ENCODE data around the gene HEATR1. TPM values are rescaled to one million over a fixed set of nuclear protein-coding genes. Genes with fewer than 3 reads are reported as not detected.
A peak's percentile ranks its signal among the peaks of the same experiment; 100 is the strongest.

Gene HEATR1
- total RNA-seq, 1 donor from 2014 or later, result 66.1 TPM

DNA sequence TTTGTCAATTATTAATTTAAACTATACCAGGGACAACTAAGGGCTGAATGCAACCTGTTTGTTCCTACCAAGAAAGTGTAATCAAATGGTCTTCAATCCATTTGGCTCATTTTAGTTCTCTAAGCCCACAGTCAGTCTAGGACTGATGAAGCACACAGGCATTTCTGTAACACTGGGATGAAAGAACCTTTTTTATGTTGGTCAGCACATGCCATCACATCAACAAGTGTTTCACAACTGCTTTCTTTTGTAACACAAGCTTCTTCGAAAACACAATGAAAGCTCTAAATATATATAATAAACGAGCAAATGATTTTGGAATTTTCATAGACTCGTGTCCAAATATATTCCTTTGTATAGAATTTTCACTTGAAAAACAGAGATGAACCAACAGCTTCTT is 28.8 kb downstream of the HEATR1 start:
- intact Hi-C loops (cut with micrococcal nuclease), result no loop called here
- Mint-ChIP-seq H3K4me1 (ENCODE audit: low read depth) (no peaks in the 10 kb centered on the region), H3K27me3 (ENCODE audit: low read depth) (no peaks in the 10 kb centered on the region), H3K4me3 (ENCODE audit: low read depth) (no peak overlapping the region), H3K36me3 (ENCODE audit: low read depth) (peaks cover 81% of the 10 kb centered on the region), H3K9me3 (no peaks in the 10 kb centered on the region), H3K27ac (no peak overlapping the region)
- DNase-seq (ENCODE audit: low spot score), result no peak

DNA sequence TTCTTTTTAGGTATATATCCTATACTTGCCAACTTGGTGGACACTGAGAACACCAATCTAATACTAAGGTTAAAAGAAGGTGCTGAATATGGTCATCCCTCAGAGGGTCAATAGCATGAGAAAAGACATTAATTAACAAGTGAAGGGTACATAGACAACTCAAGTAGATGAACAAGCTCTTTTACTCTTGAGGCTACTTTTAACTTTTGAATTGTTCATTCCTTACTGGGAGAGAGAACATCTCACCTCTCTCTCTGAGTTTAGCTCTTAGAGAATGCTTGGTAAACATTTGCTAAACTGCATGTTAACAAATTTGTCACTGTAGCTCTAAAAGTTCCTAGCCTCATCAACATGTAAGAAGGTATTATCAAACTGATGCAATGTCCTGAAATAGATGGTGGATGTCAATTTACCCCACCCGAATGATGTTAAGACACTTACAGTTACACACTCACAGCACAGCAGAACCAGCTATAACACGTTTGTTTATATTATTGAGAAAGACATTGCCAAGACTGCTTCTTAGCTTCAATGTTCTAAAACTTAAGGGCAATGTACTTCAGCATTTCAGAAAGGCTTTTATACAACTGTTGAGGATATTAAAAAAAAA is 35.9 kb downstream of the HEATR1 start:
- Mint-ChIP-seq H3K36me3 (ENCODE audit: low read depth) (peaks cover 88% of the 10 kb centered on the region), H3K27ac (no peak overlapping the region), H3K27me3 (ENCODE audit: low read depth) (no peaks in the 10 kb centered on the region), H3K9me3 (no peaks in the 10 kb centered on the region), H3K4me3 (ENCODE audit: low read depth) (no peak overlapping the region), H3K4me1 (ENCODE audit: low read depth) (no peaks in the 10 kb centered on the region)
- intact Hi-C loops (cut with micrococcal nuclease), result no loop called here
- DNase-seq (ENCODE audit: low spot score), result no peak

DNA sequence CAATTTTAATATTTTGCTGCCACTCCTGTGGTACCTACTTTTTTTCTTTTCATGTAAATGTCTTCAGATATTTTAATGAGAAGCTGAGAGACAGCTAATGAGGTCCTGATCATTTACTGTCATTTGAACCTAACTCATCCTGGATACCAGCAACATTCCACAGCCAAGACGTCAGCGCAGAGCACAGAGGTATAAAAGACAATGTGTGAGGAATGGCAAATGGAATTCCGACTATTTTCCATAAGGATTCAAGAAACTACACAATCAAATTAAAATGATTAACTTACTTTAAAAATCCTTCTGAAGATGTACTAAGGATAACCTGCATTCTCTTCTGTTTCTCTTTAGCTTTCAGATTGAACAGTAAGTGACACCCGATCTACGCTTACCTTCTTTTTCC is 38.8 kb downstream of the HEATR1 start:
- H3K27ac Mint-ChIP-seq, result no peak overlapping the region
- H3K4me1 Mint-ChIP-seq (ENCODE audit: low read depth), result no peaks in the 10 kb centered on the region
- H3K36me3 Mint-ChIP-seq (ENCODE audit: low read depth), result peaks cover 90% of the 10 kb centered on the region
- DNase-seq (ENCODE audit: low spot score), result no peak
- no peaks in the 10 kb centered on the region for H3K9me3 Mint-ChIP-seq
- no peak overlapping the region for H3K4me3 Mint-ChIP-seq (ENCODE audit: low read depth)
- intact Hi-C loops (cut with micrococcal nuclease), result no loop called here
- H3K27me3 Mint-ChIP-seq (ENCODE audit: low read depth), result no peaks in the 10 kb centered on the region

DNA sequence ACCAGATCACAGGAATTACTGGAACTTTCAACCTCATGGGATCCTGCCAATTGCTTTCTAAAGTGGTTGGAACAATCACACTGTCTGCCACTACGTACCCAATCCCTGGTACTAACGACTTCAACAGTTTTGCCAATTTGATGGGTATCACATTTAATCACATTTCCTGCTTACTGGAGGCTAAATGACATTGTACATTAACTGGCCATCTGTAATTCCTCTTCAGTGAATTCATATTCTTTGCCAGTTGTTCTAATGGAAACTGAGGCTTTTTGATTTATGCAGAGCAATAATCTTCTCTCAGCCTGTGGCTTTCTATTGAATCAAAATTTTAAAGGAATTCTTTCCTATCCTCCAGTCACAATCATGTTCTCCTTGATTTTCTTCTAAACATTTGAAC is 42.3 kb downstream of the HEATR1 start:
- no peaks in the 10 kb centered on the region for H3K4me1 Mint-ChIP-seq (ENCODE audit: low read depth)
- H3K27ac Mint-ChIP-seq, result no peak overlapping the region
- DNase-seq (ENCODE audit: low spot score), result no peak
- intact Hi-C loops (cut with micrococcal nuclease), result no loop called here
- peaks cover 80% of the 10 kb centered on the region for H3K36me3 Mint-ChIP-seq (ENCODE audit: low read depth)
- H3K9me3 Mint-ChIP-seq, result no peaks in the 10 kb centered on the region
- H3K27me3 Mint-ChIP-seq (ENCODE audit: low read depth), result no peaks in the 10 kb centered on the region
- H3K4me3 Mint-ChIP-seq (ENCODE audit: low read depth), result no peak overlapping the region

DNA sequence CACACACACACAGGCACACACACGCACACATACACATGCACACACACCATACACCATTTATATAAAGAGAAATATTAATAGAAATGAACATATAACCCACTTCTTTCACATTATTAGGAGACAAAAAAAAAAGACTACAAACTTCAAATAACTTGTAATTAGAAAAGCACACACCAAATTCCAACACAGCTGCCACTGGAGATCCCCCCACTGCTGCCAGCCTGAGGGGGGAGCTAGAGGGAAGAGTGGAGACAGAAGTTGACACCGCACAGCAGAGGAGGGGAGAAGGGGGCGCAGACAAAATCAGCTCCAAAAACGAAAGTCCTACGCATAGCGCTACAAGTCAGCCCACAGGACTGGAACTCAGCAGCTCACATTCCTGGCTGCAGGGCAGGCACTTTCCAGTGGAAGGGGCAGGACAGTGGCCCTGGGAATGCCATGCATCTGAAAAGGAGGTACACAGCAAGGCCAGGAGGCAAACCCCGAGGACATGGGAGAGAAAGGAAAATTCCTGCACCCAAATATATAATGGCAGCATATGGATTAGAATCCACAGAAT is 44.0 kb downstream of the HEATR1 start:
- no peak for DNase-seq (ENCODE audit: low spot score)
- Mint-ChIP-seq H3K27ac (no peak overlapping the region), H3K27me3 (ENCODE audit: low read depth) (no peaks in the 10 kb centered on the region), H3K36me3 (ENCODE audit: low read depth) (peaks cover 82% of the 10 kb centered on the region), H3K4me1 (ENCODE audit: low read depth) (no peaks in the 10 kb centered on the region), H3K9me3 (no peaks in the 10 kb centered on the region), H3K4me3 (ENCODE audit: low read depth) (no peak overlapping the region)
- intact Hi-C loops (cut with micrococcal nuclease), result no loop called here

DNA sequence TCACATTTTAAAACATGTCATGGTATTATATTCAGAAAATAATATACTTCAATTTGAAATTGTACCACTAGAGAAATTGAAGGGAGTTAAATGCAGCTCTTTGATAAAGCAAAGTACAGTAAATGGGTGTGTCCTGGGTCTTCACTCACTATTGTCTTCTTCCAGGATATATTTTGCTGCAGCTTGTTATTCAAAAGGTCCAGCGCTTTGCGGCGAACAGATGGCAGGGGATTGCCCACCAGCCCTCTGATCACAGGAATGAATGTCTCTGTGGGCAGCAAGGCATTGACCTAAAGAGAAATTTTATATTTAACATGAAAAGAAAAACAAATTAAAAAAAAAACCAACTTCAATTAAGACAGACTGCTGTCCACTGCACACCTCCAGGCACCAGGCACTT is 45.5 kb downstream of the HEATR1 start:
- intact Hi-C loops (cut with micrococcal nuclease), result no loop called here
- peaks cover 82% of the 10 kb centered on the region for H3K36me3 Mint-ChIP-seq (ENCODE audit: low read depth)
- H3K27ac Mint-ChIP-seq, result no peak overlapping the region
- no peaks in the 10 kb centered on the region for H3K4me1 Mint-ChIP-seq (ENCODE audit: low read depth)
- no peak for DNase-seq (ENCODE audit: low spot score)
- H3K4me3 Mint-ChIP-seq (ENCODE audit: low read depth), result no peak overlapping the region
- no peaks in the 10 kb centered on the region for H3K27me3 Mint-ChIP-seq (ENCODE audit: low read depth)
- H3K9me3 Mint-ChIP-seq, result no peaks in the 10 kb centered on the region

DNA sequence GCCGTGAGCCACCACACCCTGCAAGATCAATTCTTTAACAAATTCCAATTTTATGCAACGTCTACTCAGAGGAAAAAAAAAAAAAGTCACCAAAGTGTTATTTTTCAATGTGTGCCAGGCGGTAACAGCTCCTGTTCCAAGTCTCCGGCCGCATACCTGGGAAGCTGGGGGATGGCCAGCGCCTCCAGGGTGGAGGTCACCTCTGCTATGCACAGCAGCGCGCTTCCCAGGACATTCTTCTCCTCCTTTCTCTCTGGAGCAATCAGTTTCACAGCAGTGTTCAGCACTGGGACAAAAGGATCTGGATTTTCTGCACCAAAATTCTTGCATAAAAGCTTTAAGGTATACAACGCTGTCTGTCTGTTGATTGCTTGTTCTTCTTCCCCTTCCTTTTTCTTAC is 46.2 kb downstream of the HEATR1 start:
- peaks cover 80% of the 10 kb centered on the region for H3K36me3 Mint-ChIP-seq (ENCODE audit: low read depth)
- DNase-seq (ENCODE audit: low spot score), result no peak
- H3K27ac Mint-ChIP-seq, result no peak overlapping the region
- no peak overlapping the region for H3K4me3 Mint-ChIP-seq (ENCODE audit: low read depth)
- H3K4me1 Mint-ChIP-seq (ENCODE audit: low read depth), result no peaks in the 10 kb centered on the region
- H3K27me3 Mint-ChIP-seq (ENCODE audit: low read depth), result no peaks in the 10 kb centered on the region
- intact Hi-C loops (cut with micrococcal nuclease), result no loop called here
- H3K9me3 Mint-ChIP-seq, result no peaks in the 10 kb centered on the region

DNA sequence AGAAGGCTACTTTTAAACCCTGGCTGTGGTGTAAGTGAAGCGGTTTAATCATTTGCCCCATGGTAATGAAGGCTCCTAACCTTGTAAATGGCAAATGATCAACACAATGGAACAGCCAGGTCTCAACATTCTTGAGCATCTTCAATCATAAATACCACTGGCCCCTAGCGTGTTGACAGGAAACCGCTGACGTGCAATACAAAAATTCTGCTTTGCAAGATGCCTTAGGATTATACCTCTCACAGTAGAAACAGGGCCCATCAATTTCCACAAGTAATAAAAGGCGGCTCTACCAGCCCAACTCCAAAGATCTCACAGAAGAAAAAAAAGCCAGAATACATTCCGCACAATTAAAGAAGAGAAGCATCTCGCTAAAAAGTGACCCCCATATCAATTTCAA is 47.7 kb downstream of the HEATR1 start:
- no peaks in the 10 kb centered on the region for H3K27me3 Mint-ChIP-seq (ENCODE audit: low read depth)
- H3K36me3 Mint-ChIP-seq (ENCODE audit: low read depth), result peaks cover 80% of the 10 kb centered on the region
- no peak overlapping the region for H3K4me3 Mint-ChIP-seq (ENCODE audit: low read depth)
- no peak for DNase-seq (ENCODE audit: low spot score)
- peaks cover 5% of the 10 kb centered on the region for H3K4me1 Mint-ChIP-seq (ENCODE audit: low read depth)
- H3K27ac Mint-ChIP-seq, result no peak overlapping the region
- H3K9me3 Mint-ChIP-seq, result no peaks in the 10 kb centered on the region
- intact Hi-C loops (cut with micrococcal nuclease), result no loop called here

DNA sequence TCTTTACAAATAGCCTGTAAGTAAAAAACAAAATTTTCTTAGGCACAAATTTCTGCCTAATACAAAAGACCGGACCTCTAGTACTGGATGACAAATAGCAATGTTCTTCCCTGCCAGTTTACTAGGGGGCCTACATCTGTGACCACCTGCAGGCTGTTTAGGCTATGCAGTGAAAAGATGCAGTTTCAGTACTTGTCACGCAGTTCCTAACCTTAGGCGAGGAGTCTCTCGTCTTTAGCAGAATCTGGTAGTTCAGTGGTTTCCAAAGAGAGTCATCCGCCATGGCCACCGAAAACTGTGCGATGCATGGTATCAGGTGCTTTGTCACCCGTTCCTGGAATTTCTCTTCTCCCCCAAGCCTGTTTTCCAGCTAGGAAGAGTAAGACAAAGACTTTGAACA is 50.9 kb downstream of the HEATR1 start:
- intact Hi-C loops (cut with micrococcal nuclease), result no loop called here
- DNase-seq (ENCODE audit: low spot score), result no peak
- Mint-ChIP-seq H3K27ac (no peak overlapping the region), H3K4me3 (ENCODE audit: low read depth) (no peak overlapping the region), H3K9me3 (no peaks in the 10 kb centered on the region), H3K4me1 (ENCODE audit: low read depth) (peaks cover 14% of the 10 kb centered on the region), H3K36me3 (ENCODE audit: low read depth) (peaks cover 94% of the 10 kb centered on the region), H3K27me3 (ENCODE audit: low read depth) (no peaks in the 10 kb centered on the region)

DNA sequence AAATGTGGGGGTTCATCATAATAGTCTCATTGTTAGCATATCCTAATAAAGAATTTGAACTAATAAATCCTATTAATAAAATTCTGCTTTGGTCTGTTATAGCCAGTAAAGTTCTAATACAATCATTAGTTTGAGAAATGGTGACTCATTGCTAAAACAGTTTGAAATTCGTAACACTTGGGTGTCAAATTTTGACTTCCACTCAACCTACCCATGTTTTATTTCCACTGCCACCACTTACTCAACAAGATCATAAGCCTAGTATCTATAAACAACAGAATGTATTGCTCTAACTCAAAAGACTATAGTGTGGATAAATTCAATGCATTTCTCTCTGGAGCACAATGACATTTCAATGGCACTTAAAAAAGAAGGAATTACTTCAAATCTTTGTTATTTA is 51.4 kb downstream of the HEATR1 start:
- H3K27ac Mint-ChIP-seq, result no peak overlapping the region

DNA sequence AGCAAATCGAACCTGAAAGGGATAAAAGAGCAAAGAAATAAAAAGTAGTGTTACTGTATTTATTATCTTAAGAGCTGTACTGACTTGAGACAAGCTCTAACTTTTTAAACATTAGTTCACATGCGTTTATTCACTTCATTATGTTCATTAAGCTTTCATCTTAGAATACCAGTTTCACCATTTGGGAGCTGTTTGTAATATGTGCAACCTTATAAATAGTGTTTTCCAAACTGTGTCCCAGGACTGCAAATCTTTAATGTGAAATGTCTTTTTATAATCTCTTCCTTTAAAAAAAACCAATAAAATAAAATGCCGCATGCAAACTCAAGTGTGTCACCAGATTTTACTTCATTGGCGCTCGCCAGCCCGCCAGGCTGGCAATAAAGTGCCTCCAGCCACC is 52.2 kb downstream of the HEATR1 start:
- Mint-ChIP-seq H3K27me3 (ENCODE audit: low read depth) (no peaks in the 10 kb centered on the region), H3K36me3 (ENCODE audit: low read depth) (peaks cover 94% of the 10 kb centered on the region), H3K4me3 (ENCODE audit: low read depth) (no peak overlapping the region), H3K27ac (no peak overlapping the region), H3K4me1 (ENCODE audit: low read depth) (peaks cover 14% of the 10 kb centered on the region), H3K9me3 (no peaks in the 10 kb centered on the region)
- DNase-seq (ENCODE audit: low spot score), result no peak
- intact Hi-C loops (cut with micrococcal nuclease), result no loop called here

More for the DNA sequence above, 51.4 kb downstream of the HEATR1 start:
- H3K9me3 Mint-ChIP-seq, result no peaks in the 10 kb centered on the region
- DNase-seq (ENCODE audit: low spot score), result no peak
- intact Hi-C loops (cut with micrococcal nuclease), result no loop called here
- H3K36me3 Mint-ChIP-seq (ENCODE audit: low read depth), result peaks cover 94% of the 10 kb centered on the region
- peaks cover 14% of the 10 kb centered on the region for H3K4me1 Mint-ChIP-seq (ENCODE audit: low read depth)
- H3K27me3 Mint-ChIP-seq (ENCODE audit: low read depth), result no peaks in the 10 kb centered on the region
- H3K4me3 Mint-ChIP-seq (ENCODE audit: low read depth), result no peak overlapping the region

DNA sequence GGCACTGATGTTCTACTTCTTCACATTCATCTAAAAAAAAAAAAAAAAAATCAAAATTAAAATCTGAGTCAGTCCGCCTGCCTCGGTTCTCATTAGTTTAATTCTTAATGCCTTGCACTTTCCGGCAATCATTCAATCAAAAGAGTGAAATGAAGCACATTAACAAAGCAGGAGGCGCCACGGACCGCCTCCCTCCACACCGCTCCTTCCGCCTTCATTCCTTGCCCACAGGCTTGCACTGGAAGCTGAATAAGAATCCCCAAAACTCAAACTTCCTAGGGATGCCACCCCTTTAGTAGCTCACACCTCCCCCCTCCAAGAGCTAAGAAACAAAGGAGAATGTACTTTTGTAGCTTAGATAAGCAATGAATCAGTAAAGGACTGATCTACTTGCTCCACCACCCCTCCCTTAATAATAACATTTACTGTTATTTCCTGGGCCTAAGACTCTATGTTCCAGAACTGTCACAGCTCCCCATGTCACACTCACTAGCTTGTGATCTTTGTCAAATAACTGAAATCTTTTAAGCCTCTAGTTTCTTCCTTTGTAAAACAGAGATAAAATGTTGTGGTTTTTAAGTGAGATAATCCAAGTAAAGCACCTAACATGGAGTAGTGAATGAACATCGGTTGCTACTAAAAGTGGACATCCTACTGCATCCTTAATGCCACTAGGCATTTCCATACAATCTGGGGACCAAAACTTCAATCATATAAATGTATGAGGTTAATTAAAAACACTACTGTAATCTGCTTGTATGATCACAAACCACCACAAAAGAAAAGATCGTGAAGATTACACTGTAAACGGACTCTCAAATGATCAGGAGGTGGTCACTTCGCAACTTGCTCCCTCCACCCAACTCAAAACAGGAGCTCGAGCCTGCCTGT is 53.1 kb downstream of the HEATR1 start:
- no peak overlapping the region for H3K4me3 Mint-ChIP-seq (ENCODE audit: low read depth)
- peaks cover 19% of the 10 kb centered on the region for H3K4me1 Mint-ChIP-seq (ENCODE audit: low read depth)
- H3K27ac Mint-ChIP-seq, result peak overlapping the region; percentile 56
- no peaks in the 10 kb centered on the region for H3K27me3 Mint-ChIP-seq (ENCODE audit: low read depth)
- H3K9me3 Mint-ChIP-seq, result no peaks in the 10 kb centered on the region
- H3K36me3 Mint-ChIP-seq (ENCODE audit: low read depth), result peaks cover 94% of the 10 kb centered on the region
- no peak for DNase-seq (ENCODE audit: low spot score)
- intact Hi-C loops (cut with micrococcal nuclease), result no loop called here

DNA sequence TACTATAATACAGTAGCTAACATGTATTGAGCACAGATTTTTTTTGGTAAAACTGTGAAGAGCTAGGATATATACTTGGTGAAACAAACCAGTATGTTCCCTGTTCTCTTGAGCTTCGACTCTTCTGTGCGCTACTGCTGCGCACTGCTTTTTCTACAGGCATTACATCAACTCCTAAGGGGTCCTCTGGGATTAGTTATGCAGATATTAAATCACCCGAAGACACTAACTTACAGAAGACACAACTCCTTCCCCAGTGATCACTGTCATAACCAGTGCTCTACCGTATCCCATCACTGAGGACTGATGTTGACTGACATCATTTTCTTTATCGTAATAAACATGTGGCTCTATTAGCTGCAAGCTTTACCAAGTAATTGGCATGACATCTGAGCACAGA is 55.9 kb downstream of the HEATR1 start:
- Mint-ChIP-seq H3K4me1 (ENCODE audit: low read depth) (peaks cover 25% of the 10 kb centered on the region), H3K9me3 (no peaks in the 10 kb centered on the region), H3K27me3 (ENCODE audit: low read depth) (no peaks in the 10 kb centered on the region), H3K36me3 (ENCODE audit: low read depth) (peaks cover 95% of the 10 kb centered on the region), H3K4me3 (ENCODE audit: low read depth) (no peak overlapping the region), H3K27ac (no peak overlapping the region)
- intact Hi-C loops (cut with micrococcal nuclease), result no loop called here
- no peak for DNase-seq (ENCODE audit: low spot score)

All from activated T-helper 2 cell treated with anti-CD3 and anti-CD28 coated beads, Interferon-gamma antibody, Interleukin-2, Interleukin-4, amounts not matched to agents 10 μg/mL and 5 μg/mL and 100 μg/mL, durations not matched to agents 14 hours and 24 hours and 36 hours (primary cell).